Hypothalamus (tissue), 51 donors: ENCODE data around the gene NPIPB4.
"Not testable (repeated sequence)": the region's sequence is repeated elsewhere in the genome, so short reads cannot be mapped to it uniquely, and the experiment has no call there.

Experiments
- DNase-seq, 51 donors: peaks; one replicate each; lab custom pipeline; 2025; lab: John Stamatoyannopoulos, UW

NPIPB4 gene

DNA sequence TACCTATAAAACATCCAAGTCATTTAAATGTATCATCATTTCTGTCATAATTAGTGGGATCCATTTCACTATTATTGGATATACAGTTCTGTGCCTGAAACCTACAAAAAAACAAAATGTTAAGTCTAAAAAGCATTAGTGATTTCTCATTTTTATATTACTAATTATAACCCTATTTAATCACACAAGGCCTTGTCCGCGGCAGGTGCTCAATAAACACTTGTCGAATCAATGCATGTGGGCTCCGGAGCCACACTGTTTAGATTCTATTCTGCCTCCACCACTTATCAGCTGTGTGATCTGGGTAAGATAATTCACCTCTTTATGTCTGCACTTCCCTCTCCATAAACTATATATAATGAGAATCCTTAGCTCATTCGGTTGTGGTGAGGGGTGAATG lies at the start of gene NPIPB4:
Gene NPIPB4 (minus strand): TSS at position 101 of the 400 bp plus-strand sequence. CDS start 378 bp downstream, outside the sequence.
- DNase-seq: not testable (repeated sequence)

DNA sequence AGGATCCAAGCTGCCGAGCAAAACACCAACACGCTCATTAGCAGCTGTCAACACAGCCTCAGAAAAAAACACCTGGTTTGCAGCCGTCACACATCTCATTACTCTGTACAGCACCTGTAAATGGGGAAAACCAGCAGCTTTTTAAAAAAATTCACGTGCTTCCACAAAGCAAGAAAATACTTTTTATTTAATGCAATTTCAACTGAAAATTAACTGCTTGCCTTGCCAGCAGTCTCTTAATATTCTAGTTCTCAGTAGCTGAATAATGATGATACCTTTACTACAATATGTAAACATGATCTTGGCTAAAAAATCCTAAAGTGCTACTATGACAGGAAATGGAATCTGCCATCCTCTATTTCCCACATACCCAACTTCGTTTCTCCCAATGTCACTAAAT lies 41.4 kb upstream of the NPIPB4 start:
- not testable (repeated sequence) for DNase-seq

DNA sequence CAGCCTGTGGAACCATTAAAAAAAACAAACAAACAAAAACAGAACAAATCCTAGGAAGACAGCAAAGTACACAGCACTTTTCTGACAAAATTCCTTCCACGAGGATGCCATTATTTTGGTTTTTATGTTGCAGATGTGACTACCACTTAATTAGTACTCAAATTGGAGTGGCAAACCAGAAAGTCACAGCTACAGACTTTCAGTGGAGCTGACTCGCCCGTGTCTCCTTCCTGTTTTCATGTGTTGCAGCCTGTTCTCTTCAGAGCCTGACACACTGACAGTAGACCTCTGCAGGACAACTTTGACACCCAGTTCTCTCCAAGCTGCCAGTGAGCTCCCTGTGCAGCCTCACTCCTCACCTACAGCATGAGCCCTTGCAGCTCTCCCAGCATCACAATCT lies 24.4 kb upstream of the NPIPB4 start:
- DNase-seq: not testable (repeated sequence)

DNA sequence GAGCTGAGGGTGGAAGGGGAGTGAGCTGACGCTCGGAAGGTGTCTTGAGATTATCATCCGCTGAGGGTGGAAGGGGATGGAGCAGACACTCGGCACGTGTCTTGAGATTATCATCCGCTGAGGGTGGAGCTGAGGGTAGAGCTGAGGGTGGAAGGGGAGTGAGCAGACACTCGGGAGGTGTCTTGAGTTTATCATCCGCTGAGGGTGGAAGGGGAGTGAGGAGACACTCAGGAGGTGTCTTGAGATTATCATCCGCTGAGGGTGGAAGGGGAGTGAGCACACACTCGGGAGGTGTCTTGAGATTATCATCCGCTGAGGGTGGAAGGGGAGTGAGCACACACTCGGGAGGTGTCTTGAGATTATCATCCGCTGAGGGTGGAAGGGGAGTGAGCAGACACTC lies 20.4 kb downstream of the NPIPB4 start:
- DNase-seq: not testable (repeated sequence)

DNA sequence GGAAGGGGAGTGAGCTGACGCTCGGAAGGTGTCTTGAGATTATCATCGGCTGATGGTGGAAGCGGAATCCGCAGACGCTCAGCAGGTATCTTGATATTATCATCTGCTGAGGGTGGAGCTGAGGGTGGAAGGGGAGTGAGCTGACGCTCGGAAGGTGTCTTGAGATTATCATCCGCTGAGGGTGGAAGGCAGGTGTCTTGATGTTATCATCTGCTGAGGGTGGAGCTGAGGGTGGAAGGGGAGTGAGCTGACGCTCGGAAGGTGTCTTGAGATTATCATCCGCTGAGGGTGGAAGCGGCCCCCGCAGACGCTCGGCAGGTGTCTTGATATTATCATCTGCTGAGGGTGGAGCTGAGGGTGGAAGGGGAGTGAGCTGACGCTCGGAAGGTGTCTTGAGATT lies 21.2 kb downstream of the NPIPB4 start:
- not testable (repeated sequence) for DNase-seq

DNA sequence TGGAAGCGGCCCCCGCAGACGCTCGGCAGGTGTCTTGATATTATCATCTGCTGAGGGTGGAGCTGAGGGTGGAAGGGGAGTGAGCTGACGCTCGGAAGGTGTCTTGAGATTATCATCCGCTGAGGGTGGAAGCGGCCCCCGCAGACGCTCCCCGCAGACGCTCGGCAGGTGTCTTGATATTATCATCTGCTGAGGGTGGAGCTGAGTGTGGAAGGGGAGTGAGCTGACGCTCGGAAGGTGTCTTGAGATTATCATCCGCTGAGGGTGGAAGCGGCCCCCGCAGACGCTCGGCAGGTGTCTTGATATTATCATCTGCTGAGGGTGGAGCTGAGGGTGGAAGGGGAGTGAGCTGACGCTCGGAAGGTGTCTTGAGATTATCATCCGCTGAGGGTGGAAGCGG lies 21.8 kb downstream of the NPIPB4 start:
- DNase-seq: not testable (repeated sequence)

DNA sequence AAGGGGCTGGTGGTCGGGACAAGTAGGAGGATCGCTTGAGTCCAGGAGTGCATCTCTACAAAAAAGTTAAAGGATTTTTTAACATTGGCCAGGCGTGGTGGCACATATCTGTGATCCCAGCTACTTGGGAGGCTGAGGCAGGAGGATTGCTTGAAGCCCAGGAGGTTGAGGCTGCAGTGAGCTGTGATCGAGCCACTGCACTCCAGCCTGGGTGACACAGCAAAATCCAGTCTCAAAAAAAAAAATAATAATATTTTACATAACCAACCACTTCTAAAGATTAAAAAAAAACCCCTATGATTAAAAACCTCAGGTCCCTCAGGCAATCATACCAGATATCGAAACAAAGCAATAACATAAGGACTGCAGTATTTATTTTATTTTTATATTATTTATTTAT lies 23.3 kb downstream of the NPIPB4 start:
- not testable (repeated sequence) for DNase-seq

GRCh38 chr16:21829929-21830328 lies 27.6 kb downstream of the NPIPB4 start:
- not testable (repeated sequence) for DNase-seq

GRCh38 chr16:21826067-21826706 lies 31.4 kb downstream of the NPIPB4 start:
- DNase-seq: not testable (repeated sequence)

DNA sequence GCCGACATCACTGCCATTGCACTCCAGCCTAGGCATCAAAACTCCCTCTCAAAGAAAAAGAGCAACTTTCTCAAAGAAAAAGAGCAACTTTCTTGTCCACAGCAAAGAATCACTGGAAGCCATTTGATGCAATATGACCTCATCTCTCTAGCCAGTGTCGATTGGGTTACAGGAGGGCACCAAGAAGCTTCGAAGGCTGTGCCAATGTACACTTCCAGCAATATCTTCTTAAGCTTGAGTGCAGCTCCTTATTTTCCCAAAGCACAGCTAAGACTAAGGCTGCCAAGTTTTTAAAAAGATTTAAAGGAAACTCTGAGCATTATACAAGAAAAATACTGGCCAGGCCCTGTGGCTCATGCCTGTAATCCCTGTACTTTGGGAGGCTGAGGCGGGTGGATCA lies 32.0 kb downstream of the NPIPB4 start:
- DNase-seq: not testable (repeated sequence)

DNA sequence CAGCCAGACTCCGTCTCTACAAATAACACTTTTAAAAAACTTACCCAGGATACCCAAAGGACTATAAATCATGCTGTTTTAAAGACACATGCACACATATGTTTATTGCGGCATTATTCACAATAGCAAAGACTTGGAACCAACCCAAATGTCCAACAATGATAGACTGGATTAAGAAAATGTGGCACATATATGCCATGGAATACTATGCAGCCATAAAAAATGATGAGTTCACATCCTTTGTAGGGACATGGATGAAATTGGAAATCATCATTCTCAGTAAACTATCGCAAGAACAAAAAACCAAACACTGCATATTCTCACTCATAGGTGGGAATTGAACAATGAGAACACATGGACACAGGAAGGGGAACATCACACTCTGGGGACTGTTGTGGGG lies 34.3 kb downstream of the NPIPB4 start:
- DNase-seq: not testable (repeated sequence)

GRCh38 chr16:21820908-21821465 lies 36.6 kb downstream of the NPIPB4 start:
- DNase-seq: not testable (repeated sequence)

DNA sequence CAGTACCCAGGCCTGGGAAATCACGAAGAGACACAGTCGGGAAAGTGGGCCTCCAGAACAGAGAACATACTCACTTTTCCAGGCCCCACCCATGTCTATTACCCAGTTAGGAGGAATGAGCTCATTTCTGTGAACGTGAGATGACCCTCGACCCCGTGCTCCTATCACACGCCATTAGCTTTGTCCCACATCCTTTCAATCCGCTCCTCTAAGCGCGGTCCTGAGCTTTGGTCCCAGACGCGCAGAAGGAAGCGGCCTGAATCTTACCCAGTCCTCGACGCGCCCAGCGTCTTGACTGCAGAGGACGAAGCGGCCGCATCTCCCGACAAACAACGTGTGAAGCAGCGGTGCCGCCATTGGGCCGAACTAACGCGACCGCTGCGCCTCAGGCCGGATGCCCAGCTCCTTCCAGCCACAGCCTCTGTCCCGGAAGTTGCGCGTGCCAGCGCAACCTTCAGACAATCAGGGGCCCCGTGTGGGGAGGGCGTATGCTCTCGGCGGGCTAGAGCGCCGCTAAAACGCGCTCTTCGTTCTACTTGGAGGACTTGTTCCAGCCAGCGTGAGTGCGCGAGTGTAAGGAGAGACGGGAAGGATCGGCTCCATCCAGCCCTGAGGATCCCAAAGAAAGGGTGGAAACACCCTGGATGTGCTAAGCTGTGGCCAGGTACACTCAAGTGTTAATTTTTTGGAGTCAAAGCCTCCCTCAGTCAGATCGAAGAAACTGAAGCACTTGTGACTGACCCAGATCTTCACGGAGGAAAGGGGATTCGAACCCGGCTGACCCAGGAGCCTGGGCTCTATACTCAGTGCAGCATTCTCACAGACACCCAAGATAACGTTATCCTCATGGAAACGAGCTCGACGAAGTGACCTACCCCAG lies 37.3 kb downstream of the NPIPB4 start:
- DNase-seq: peak in 46 of 51 donors; percentile 4 to 70 (median 34)

DNA sequence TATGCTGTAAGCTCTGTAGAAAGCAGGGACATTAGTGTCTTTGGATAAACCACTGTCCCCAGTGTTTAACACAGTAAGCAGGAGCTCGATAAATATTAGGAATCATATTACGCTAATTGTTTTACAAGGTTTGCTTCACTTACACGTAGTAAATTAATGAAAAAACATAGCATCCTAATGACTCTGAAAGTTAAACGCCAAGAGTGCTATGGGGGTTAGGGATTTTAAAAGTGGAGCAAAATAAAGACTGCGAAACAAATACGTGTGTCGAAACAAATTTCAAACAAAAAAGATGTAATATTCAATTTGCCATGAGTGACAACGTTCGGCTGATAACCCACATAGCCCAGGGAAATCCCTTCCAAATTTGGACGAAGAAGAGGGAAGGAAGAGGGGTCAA lies 37.9 kb downstream of the NPIPB4 start:
- not testable (repeated sequence) for DNase-seq

DNA sequence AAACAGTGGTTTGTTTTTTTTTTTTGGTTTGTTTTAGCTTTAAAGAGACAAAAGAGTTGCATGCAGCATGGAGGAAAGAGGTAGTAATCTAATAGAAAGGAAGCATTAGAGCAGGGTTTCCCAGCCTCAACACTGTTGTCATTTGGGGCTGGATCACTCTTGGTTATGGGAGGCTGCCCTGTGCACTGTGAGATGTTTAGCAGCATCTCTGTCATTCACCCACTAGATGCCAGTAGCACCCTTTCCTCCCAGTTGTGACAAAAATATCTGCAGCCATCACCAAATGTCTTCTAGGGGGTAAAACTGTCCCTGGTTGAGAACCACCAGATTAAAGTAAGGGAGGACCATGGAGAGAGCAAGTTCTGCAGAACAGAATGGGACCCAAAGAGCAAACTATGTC lies 40.5 kb downstream of the NPIPB4 start:
- not testable (repeated sequence) for DNase-seq

DNA sequence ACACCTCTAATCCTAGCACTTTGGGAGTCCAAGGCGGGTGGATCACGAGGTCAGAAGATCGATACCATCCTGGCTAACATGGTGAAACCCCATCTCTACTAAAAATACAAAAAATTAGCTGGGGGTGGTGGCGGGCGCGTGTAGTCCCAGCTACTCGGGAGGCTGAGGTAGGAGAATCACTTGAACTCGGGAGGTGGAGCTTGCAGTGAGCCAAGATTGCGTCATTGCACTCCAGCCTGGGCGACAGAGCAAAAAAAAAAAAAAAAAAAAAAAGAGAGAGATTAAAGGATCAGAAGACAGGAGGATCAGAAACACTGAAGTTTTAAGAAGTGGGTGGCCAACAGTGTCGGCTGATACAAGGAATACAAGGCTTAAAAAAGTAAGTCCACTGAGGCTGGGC lies 41.9 kb downstream of the NPIPB4 start:
- DNase-seq: not testable (repeated sequence)

- DNase-seq: not testable (repeated sequence)
Observed at GRCh38 chr16:21802375-21802663, 55.2 kb downstream of the NPIPB4 start.

GRCh38 chr16:21801538-21802374 lies 55.8 kb downstream of the NPIPB4 start:
- peak in 3 of 51 donors; percentile 0 to 2 (median 1) for DNase-seq

DNA sequence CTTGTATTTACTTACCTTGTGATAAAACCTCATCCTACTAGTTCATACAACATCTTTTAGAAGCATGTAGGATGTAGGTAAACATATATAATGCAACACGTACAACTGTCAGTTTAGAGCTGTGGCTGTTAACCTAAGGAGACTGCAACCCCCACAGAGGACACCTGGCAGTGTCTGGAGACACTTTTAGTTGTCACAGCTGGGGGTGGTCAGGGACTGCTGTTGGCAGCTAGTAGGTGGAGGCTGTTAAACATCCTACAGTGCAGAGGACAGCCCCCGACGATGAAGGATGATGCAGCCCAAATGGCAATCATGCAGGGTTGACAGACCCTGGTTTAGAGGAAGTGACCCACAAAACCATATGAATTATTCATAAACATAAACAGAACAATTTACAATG lies 59.0 kb downstream of the NPIPB4 start:
- not testable (repeated sequence) for DNase-seq

DNA sequence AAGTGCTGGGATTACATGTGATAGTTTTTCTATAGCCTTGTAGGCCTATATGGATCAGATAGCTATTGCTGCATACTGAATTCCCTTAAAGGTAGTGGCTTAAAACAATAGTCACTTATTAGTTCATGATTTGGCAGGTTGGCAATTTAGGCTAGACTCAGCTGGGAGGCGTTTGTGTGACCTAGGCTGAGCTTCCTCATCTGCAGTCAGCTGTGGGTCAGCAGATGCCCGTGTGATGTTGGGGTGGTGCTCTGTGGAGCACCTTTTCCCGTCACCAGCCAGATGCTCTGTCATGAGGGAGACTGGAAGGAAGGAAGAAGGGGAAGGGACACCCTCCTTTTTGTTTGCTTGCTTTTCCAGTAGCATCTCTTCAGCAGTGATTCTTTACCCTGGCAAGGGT lies 64.2 kb downstream of the NPIPB4 start:
- not testable (repeated sequence) for DNase-seq

GRCh38 chr16:21790506-21790905 lies 67.0 kb downstream of the NPIPB4 start:
- DNase-seq: not testable (repeated sequence)
